Epithelial cell of proximal tubule (primary cell): ENCODE results near the gene IER5. TPM values are rescaled to one million over a fixed set of nuclear protein-coding genes. Genes with fewer than 3 reads are reported as not detected.

ENCODE experiments used
- DNase-seq: peaks from one replicate; pipeline ENCODE4 v3.0.0-alpha.2; 2011; ENCODE audit warnings: low read depth
- H3K4me3 ChIP-seq: 2 replicates; pipeline ENCODE4 v1.5.1; 2011; ENCODE audit warnings: low read depth, mild to moderate bottlenecking, low read length
- total RNA-seq: library from RNA; depleted of rRNA; stranded (reverse); fragments of >200 nt; gene quantifications from 2 replicates; pipeline ENCODE4 v1.2.3, GENCODE V29; 2015
- TF ChIP-seq, protein P1 (sequence below): conservative IDR thresholded peaks from 2 replicates; pipeline ENCODE4 v1.5.1; 2012; ENCODE audit warnings: low read depth, mild to moderate bottlenecking, low read length

The IER5 gene
- total RNA-seq, 1 donor from 2014 or later = 43.0 TPM

DNA sequence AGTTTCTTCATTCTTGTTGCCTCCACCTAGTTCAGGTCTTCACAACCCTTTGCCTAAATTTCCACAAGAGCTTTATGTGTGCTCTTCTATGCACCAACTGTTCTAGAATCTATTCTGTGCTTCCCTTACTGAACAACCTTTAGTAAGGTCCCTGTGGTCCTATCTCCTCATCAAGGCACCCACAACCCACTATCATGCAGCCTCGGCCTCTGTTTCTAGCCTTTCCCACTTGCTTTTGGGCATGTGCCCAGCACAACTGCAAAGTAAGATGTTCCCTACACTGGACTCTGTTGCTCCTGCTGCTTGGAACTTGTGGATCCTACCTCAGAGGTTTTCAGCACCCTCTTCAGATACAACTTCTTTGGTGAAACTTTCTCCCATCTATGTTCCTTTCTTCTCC lies 2.4 kb upstream of the IER5 start:
- H3K4me3 ChIP-seq = no peak overlapping the region
- TF ChIP-seq, protein P1, sequence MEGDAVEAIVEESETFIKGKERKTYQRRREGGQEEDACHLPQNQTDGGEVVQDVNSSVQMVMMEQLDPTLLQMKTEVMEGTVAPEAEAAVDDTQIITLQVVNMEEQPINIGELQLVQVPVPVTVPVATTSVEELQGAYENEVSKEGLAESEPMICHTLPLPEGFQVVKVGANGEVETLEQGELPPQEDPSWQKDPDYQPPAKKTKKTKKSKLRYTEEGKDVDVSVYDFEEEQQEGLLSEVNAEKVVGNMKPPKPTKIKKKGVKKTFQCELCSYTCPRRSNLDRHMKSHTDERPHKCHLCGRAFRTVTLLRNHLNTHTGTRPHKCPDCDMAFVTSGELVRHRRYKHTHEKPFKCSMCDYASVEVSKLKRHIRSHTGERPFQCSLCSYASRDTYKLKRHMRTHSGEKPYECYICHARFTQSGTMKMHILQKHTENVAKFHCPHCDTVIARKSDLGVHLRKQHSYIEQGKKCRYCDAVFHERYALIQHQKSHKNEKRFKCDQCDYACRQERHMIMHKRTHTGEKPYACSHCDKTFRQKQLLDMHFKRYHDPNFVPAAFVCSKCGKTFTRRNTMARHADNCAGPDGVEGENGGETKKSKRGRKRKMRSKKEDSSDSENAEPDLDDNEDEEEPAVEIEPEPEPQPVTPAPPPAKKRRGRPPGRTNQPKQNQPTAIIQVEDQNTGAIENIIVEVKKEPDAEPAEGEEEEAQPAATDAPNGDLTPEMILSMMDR = no peak
- DNase-seq = no peak

DNA sequence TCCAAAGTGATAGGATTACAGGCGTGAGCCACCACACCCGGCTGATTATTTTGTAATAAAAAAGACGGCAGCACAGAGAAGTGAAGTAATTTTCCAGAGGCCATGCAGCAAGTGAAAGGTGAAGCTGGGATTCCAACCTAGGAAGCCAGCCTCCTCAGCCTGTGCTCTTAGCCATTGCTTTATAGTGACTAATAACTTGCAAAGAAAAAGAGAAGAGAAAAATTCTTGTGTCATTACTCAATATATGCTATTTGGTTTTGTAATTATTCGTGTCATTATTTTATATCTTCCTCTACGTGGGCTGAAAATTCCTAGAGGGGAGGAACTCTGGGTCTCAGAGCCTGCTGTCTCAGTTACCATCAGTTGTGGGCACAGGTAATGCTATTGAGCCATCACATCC lies 1.6 kb upstream of the IER5 start:
- TF ChIP-seq, protein P1 = no peak
- no peak for DNase-seq
- no peak overlapping the region for H3K4me3 ChIP-seq

DNA sequence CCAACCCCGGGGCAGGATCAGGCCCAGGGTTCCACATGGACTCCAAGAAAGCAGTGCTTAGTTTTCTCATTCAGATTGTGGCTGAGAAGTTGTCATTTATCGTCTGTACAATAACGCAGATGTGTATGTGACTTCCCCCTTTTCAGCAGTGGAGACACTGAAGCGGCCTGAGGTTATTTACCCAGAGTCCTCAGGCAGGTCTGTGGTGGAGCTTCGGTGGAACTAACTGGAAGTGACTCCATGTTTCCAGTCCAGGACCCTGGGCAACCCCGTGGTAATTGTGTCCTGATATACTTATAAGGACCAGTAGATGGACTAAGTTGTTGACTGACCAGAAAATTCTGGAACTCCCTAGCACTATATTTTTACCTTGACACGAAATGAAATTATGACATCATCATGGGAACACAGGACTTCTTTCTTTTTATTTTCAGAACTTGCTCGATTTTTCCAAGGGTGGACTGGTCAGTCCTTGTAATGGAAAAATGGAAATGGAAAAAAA lies 1.0 kb upstream of the IER5 start:
- TF ChIP-seq, protein P1 = no peak
- H3K4me3 ChIP-seq = no peak overlapping the region

DNA sequence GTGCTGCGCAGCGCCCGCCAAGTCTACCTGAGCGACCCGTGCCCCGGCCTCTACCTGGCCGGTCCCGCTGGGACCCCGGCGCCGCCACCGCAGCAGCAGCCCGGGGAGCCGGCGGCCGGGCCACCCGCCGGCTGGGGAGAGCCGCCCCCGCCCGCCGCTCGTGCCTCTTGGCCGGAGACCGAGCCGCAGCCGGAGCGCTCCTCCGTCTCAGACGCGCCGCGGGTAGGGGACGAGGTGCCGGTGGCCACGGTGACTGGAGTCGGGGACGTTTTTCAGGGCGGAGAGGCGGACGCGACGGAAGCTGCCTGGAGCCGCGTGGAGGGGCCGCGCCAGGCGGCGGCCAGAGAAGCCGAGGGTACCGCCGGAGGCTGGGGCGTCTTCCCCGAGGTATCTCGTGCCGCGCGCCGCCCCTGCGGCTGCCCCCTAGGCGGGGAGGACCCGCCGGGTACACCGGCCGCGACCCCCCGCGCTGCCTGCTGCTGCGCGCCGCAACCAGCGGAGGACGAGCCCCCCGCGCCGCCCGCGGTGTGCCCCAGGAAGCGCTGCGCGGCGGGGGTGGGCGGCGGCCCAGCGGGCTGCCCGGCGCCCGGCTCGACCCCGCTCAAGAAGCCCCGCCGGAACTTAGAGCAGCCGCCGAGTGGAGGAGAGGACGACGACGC lies 646 bp downstream of the IER5 start:
- no peak for DNase-seq
- peak overlapping the region; percentile 84 for H3K4me3 ChIP-seq

More for the DNA sequence above, 1.0 kb upstream of the IER5 start:
- DNase-seq = no peak

DNA sequence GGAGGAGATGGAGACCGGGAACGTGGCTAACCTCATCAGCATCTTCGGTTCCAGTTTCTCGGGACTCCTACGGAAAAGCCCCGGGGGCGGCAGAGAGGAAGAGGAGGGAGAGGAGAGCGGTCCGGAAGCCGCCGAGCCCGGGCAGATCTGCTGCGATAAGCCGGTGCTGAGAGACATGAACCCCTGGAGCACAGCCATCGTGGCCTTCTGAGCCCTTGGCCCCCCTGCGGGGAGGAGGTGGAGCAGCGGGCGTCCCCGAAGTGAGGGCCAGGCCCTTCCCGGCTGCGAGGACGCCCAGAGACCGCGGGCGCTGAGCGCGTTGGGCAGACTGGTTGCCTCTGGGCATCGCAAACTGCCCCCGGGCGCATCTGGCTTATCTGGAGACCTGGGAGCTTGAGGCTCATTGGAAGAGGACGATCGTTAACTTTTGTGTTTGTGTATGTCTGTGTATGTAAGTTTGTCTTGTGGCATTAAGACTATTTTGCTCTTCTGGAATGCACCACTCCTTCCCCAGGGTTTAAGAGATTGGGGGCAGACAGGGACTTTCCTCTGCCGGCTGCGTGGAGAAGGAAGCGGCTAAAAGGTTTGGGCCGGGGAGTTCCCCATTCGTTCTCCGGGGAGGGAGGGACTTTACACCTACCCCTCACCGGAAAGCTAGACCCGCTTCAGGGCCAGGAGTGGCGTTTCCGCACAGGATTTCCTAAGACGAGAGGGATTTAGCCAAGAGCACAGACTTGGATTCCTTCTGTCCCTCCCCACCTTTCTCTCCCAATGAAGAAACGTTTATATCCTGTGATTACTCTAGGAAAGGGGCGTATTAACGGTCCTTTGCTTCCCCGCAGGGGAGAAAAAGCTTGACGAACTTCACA lies 1.4 kb downstream of the IER5 start:
- DNase-seq = no peak
- TF ChIP-seq, protein P1 = no peak
- peak overlapping the region; percentile 84 for H3K4me3 ChIP-seq

More for the DNA sequence above, 646 bp downstream of the IER5 start:
- TF ChIP-seq, protein P1 = no peak

DNA sequence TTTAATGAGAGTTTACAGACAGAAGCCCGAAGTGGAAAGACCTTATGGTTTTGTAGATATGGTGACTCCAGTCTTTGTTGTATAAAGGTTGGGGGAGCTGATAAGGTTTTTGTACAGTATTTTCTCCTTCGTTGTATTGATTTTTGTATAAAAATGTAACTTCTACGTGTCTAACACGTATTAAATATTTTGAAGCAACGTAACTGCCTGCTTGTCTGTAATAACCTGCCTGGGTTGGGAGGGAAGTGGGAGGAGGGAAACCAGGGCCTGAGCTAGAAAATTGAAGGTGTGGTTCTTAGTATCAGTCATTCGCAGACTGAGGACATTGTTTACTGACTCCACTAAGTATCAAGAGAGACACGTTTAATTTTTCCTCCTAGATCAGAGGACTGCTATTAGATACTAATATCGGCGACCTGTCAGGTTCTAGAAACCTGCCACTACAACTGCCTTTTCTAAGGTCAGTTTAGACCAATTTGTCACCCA lies 2.2 kb downstream of the IER5 start:
- TF ChIP-seq, protein P1 = no peak
- no peak for DNase-seq
- H3K4me3 ChIP-seq = peak overlapping the region; percentile 84
